Lung (tissue), 12 donors: ENCODE data around the gene CSRP2. TPM values are rescaled to one million over a fixed set of nuclear protein-coding genes. Genes with fewer than 3 reads are reported as not detected.

ENCODE experiments used
- ATAC-seq: fragments of 200-7000 bp; cut with Tn5 transposase; one replicate; pipeline ENCODE4 v1.9.1; 2020; ENCODE audit warnings: moderate number of reproducible peaks; ENCODE audit not compliant: insufficient read depth, low FRiP score
- DNase-seq, 3 donors: peaks; one replicate each; pipeline ENCODE4 v3.0.0-alpha.2; 2013 to 2017
- H3K27ac ChIP-seq, 2 donors: one replicate each; pipeline ENCODE4 v1.5.1; 2013; ENCODE audit warnings: mild to moderate bottlenecking in 2 of 2, moderate library complexity in 2 of 2, control low read depth in 1 of 2, inconsistent platforms in 1 of 2, low read depth in 1 of 2, low read length in 1 of 2
- H3K27me3 ChIP-seq, 3 donors: one replicate each; pipeline ENCODE4 v1.5.1; 2013; ENCODE audit warnings: low read length in 2 of 3; ENCODE audit not compliant: control insufficient read depth in 3 of 3, insufficient read depth in 3 of 3
- H3K36me3 ChIP-seq, 4 donors: one replicate each; pipeline ENCODE4 v1.5.1; 2013; ENCODE audit warnings: low read length in 4 of 4, mild to moderate bottlenecking in 1 of 4, moderate library complexity in 1 of 4; ENCODE audit not compliant: control insufficient read depth in 4 of 4, insufficient read depth in 4 of 4
- H3K4me1 ChIP-seq, 5 donors: one replicate each; pipeline ENCODE4 v1.5.1; 2013; ENCODE audit warnings: low read length in 5 of 5, mild to moderate bottlenecking in 2 of 5, moderate library complexity in 1 of 5; ENCODE audit not compliant: control insufficient read depth in 5 of 5, insufficient read depth in 5 of 5
- H3K4me3 ChIP-seq: one replicate; pipeline ENCODE4 v1.5.1; 2013; ENCODE audit warnings: mild to moderate bottlenecking, control low read depth, moderate library complexity
- H3K9ac ChIP-seq, 2 donors: one replicate each; pipeline ENCODE4 v1.5.1; 2013; ENCODE audit warnings: low read length in 2 of 2, control low read depth in 1 of 2; ENCODE audit not compliant: insufficient read depth in 1 of 2
- H3K9me3 ChIP-seq, 4 donors: one replicate each; pipeline ENCODE4 v1.5.1; 2013; ENCODE audit warnings: low read length in 3 of 4, mild to moderate bottlenecking in 1 of 4, moderate library complexity in 1 of 4; ENCODE audit not compliant: control insufficient read depth in 4 of 4, insufficient read depth in 3 of 4
- WGBS, 2 donors: extraction: QIAGEN DNeasy Blood & Tissue Kit; methylation state at CpG; one replicate each; pipeline ENCODE4 v1.1.7; 2013; 5-methylcytosine and 5-hydroxymethylcytosine counted together
- polyA plus RNA-seq, 2 donors: library from polyadenylated mRNA; stranded (reverse); fragments of 200-250 nt; gene quantifications; one replicate each; pipeline ENCODE4 v1.2.1, GENCODE V29; 2013
- total RNA-seq, 2 donors: library from RNA; depleted of rRNA in 1 of 2; stranded (reverse); fragments of >200 nt in 1 of 2; gene quantifications; one replicate each; pipeline ENCODE4 v1.2.1, GENCODE V29; 2014 to 2021
- TF ChIP-seq, protein P1 (sequence below): IDR thresholded peaks from 2 replicates; pipeline ENCODE4 v1.5.1; 2012; ENCODE audit warnings: mild to moderate bottlenecking; ENCODE audit errors: control extremely low read depth, extremely low read depth
- donor health status: control.
- donor health status: control.
- donor health status: Bipolar disorder and iron deficiency.
- donor health status: healthy.
- donor health status: DM: yes; HTN: yes; CAD: no.

Gene CSRP2
- total and polyA plus RNA-seq, 4 donors: 13.5 to 21.9 (median 15.8) TPM

DNA sequence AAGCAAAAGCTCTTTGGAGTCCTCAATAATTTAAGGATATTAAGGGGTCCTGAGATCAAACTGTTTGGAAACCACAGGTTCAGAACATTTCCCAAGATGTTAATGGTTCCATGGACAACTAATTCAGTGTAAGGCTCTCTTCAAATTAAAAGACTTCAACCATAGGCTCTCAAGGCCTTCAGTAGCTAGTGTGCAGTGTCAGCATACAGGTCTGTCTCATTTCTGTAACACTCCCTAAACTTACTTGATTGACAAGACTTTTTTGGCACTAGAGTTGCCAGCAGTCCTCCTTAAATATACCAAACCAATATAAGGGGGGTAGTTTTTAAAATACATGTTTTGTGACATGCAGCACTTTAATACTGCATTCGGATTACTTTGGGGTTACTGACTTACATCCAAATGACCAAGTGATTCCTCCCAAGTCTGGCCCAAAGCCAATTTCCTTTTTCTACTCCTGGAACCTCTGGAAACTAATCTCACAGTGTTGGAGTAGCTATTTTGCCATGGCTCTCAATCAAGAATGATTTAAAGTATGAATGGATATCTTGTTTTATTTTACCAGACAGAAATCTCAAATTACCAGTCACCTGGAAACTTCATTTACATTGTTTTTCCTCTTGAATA is 22.7 kb downstream of the CSRP2 start:
- H3K4me1 ChIP-seq: peaks cover 0 to 3% (median 0%) of the 10 kb centered on the region in 5 donors
- DNase-seq (no peak), ATAC-seq (no peak)
- H3K9me3 ChIP-seq: peaks cover 0 to 3% (median 1%) of the 10 kb centered on the region in 4 donors
- TF ChIP-seq, protein P1, sequence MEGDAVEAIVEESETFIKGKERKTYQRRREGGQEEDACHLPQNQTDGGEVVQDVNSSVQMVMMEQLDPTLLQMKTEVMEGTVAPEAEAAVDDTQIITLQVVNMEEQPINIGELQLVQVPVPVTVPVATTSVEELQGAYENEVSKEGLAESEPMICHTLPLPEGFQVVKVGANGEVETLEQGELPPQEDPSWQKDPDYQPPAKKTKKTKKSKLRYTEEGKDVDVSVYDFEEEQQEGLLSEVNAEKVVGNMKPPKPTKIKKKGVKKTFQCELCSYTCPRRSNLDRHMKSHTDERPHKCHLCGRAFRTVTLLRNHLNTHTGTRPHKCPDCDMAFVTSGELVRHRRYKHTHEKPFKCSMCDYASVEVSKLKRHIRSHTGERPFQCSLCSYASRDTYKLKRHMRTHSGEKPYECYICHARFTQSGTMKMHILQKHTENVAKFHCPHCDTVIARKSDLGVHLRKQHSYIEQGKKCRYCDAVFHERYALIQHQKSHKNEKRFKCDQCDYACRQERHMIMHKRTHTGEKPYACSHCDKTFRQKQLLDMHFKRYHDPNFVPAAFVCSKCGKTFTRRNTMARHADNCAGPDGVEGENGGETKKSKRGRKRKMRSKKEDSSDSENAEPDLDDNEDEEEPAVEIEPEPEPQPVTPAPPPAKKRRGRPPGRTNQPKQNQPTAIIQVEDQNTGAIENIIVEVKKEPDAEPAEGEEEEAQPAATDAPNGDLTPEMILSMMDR: no peak
- H3K27me3 ChIP-seq: no peaks in the 10 kb centered on the region
- WGBS, 2 donors: 75 to 91% methylated on average over 1 of the region's 1 CpG
- H3K27ac ChIP-seq: no peak overlapping the region
- no peak overlapping the region for H3K9ac ChIP-seq
- peaks cover 7 to 17% (median 15%) of the 10 kb centered on the region in 4 donors for H3K36me3 ChIP-seq
- no peak overlapping the region for H3K4me3 ChIP-seq

DNA sequence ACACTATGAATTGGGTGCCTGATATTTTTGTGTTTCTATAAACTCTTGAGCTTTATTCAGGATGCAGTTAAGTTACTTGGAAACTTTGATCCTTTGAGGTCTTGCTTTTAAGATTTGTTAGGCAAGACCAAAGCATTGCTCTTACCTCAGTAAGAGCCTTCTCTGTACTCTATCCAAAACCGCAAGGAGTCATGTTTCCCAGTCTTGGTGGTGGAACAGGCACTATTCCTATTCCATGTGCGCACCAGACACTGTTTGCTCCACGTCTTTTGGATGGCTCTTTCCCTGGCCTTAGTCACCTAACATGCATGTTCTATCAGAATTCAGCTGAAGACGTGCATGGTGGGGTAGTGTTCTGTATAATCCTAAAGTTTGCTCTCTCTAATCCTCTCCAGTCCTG is 23.5 kb downstream of the CSRP2 start:
- Histone ChIP-seq H3K27ac (no peak overlapping the region), H3K4me3 (no peak overlapping the region), H3K36me3 (peaks cover 9 to 21% (median 18%) of the 10 kb centered on the region in 4 donors), H3K4me1 (peaks cover 0 to 3% (median 0%) of the 10 kb centered on the region in 5 donors), H3K9ac (no peak overlapping the region), H3K9me3 (peaks cover 0 to 3% (median 1%) of the 10 kb centered on the region in 4 donors), H3K27me3 (no peaks in the 10 kb centered on the region)
- WGBS, 2 donors: 97 to 100% methylated on average over 4 of the region's 4 CpGs
- TF ChIP-seq, protein P1: no peak
- ATAC-seq (no peak), DNase-seq (no peak)

DNA sequence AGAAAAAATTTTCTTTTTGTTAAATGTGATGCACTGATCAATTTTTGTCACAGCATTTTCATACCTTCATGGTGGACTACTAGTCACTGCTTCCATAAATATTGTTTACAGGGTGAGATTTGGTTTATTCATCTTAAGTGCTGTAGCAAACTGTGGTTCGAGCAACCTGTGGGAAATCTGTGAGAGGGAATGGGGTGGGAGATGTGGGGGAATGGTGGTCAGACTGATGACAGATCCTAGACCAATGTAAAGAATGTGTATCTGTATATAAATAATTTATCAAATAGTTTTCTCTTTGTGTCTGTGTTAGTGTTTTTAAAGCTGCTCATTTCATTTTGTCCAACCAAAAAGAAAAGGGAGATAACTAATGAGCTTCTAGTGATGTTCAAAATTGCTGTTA is 26.7 kb downstream of the CSRP2 start:
- no peak for ATAC-seq
- TF ChIP-seq, protein P1: no peak
- peaks cover 6 to 25% (median 21%) of the 10 kb centered on the region in 4 donors for H3K36me3 ChIP-seq
- H3K9ac ChIP-seq: no peak overlapping the region
- no peaks in the 10 kb centered on the region for H3K27me3 ChIP-seq
- peaks cover 0 to 3% (median 0%) of the 10 kb centered on the region in 5 donors for H3K4me1 ChIP-seq
- WGBS, 2 donors: 92 to 100% methylated on average over 1 of the region's 1 CpG
- H3K4me3 ChIP-seq: no peak overlapping the region
- H3K9me3 ChIP-seq: peaks cover 0 to 3% (median 1%) of the 10 kb centered on the region in 4 donors
- no peak overlapping the region for H3K27ac ChIP-seq
- DNase-seq: no peak
